GM21381 (cell line): Measurements from ENCODE around the gene SAT2.
"Not testable (repeated sequence)": the region's sequence is repeated elsewhere in the genome, so short reads cannot be mapped to it uniquely, and the experiment has no call there.

Source experiments
- ATAC-seq: cut with Tn5 transposase; IDR thresholded peaks from one replicate; pipeline ENCODE4 v1.9.1; 2021; ENCODE audit warnings: mild to moderate bottlenecking, moderate library complexity; ENCODE audit not compliant: unreplicated experiment

The SAT2 gene

GRCh38 chr17:7636163-7636562, 8.5 kb upstream of the SAT2 start:
- ATAC-seq = no peak

- no peak for ATAC-seq
Measured at GRCh38 chr17:7634384-7634783, 6.8 kb upstream of the SAT2 start.

- ATAC-seq = no peak
Measured at GRCh38 chr17:7633093-7633492, 5.5 kb upstream of the SAT2 start.

- ATAC-seq = no peak
Measured at GRCh38 chr17:7632492-7632894, 4.9 kb upstream of the SAT2 start.

GRCh38 chr17:7631398-7632380, 4.1 kb upstream of the SAT2 start:
- no peak for ATAC-seq

- no peak for ATAC-seq
Measured at GRCh38 chr17:7629939-7630571, 2.4 kb upstream of the SAT2 start, which contains the start of gene SHBG. Gene SHBG (plus strand): TSS chr17:7630135. CDS start chr17:7630173, 38 bp downstream.

- no peak for ATAC-seq
Measured at GRCh38 chr17:7626956-7627249, 718 bp downstream of the SAT2 start.

GRCh38 chr17:7626307-7626706, 1.3 kb downstream of the SAT2 start:
- no peak for ATAC-seq

- not testable (repeated sequence) for ATAC-seq
Measured at GRCh38 chr17:7625749-7626148, 1.9 kb downstream of the SAT2 start.

GRCh38 chr17:7623661-7624060, 4.0 kb downstream of the SAT2 start:
- ATAC-seq = no peak

- no peak for ATAC-seq
Measured at GRCh38 chr17:7620835-7621234, 6.8 kb downstream of the SAT2 start.

GRCh38 chr17:7618608-7619007, 9.0 kb downstream of the SAT2 start:
- no peak for ATAC-seq

- no peak for ATAC-seq
Measured at GRCh38 chr17:7615265-7615747, 12.3 kb downstream of the SAT2 start.

GRCh38 chr17:7614425-7615264, 13.0 kb downstream of the SAT2 start, which contains the start of gene FXR2:
Gene FXR2 (minus strand): TSS chr17:7614897. CDS start chr17:7614532, 365 bp downstream.
- peak; percentile 83 for ATAC-seq

GRCh38 chr17:7613769-7614424, 13.7 kb downstream of the SAT2 start:
- ATAC-seq = no peak

GRCh38 chr17:7612294-7612640, 15.4 kb downstream of the SAT2 start:
- no peak for ATAC-seq

- no peak for ATAC-seq
Measured at GRCh38 chr17:7611635-7612293, 15.9 kb downstream of the SAT2 start.

GRCh38 chr17:7610641-7611040, 17.0 kb downstream of the SAT2 start:
- no peak for ATAC-seq

GRCh38 chr17:7606280-7606679, 21.3 kb downstream of the SAT2 start:
- no peak for ATAC-seq

GRCh38 chr17:7597561-7597960, 30.1 kb downstream of the SAT2 start:
- not testable (repeated sequence) for ATAC-seq
